Activated effector memory CD4-positive, alpha-beta T cell treated with anti-CD3 and anti-CD28 coated beads, Interleukin-2, amount 50 U/mL, for 16 hours (primary cell): Measurements from ENCODE around the gene PRKD3.

ENCODE experiments used
- DNase-seq: peaks from one replicate; pipeline ENCODE4 v3.0.0-alpha.2; 2020

The PRKD3 gene

GRCh38 chr2:37324786-37325624 is at the start of gene PRKD3:
PRKD3 (minus strand) TSS chr2:37324833; CDS start chr2:37316524, 8,309 bp downstream.
- DNase-seq = peak; percentile 89

GRCh38 chr2:37372000-37372399 is 47.4 kb upstream of the PRKD3 start:
- no peak for DNase-seq

- no peak for DNase-seq
These were observed 46.0 kb upstream of the PRKD3 start for GRCh38 chr2:37370666-37371065.

GRCh38 chr2:37367984-37368383 is 43.4 kb upstream of the PRKD3 start:
- DNase-seq = peak; percentile 54

- DNase-seq = no peak
These were observed 42.7 kb upstream of the PRKD3 start for GRCh38 chr2:37367310-37367709.

GRCh38 chr2:37366773-37367172 is 42.1 kb upstream of the PRKD3 start:
- DNase-seq = peak; percentile 60

GRCh38 chr2:37365669-37366068 is 41.0 kb upstream of the PRKD3 start:
- DNase-seq = no peak

GRCh38 chr2:37364351-37364750 is 39.7 kb upstream of the PRKD3 start:
- DNase-seq = no peak

- no peak for DNase-seq
These were observed 37.5 kb upstream of the PRKD3 start for GRCh38 chr2:37361994-37362698.

- no peak for DNase-seq
These were observed 36.7 kb upstream of the PRKD3 start for GRCh38 chr2:37361216-37361815.

- DNase-seq = no peak
These were observed 33.8 kb upstream of the PRKD3 start for GRCh38 chr2:37358466-37358865.

GRCh38 chr2:37357530-37357929 is 32.9 kb upstream of the PRKD3 start:
- no peak for DNase-seq

- no peak for DNase-seq
These were observed 32.4 kb upstream of the PRKD3 start for GRCh38 chr2:37357069-37357468.

GRCh38 chr2:37356299-37356698 is 31.7 kb upstream of the PRKD3 start:
- no peak for DNase-seq

- DNase-seq = no peak
These were observed 31.1 kb upstream of the PRKD3 start for GRCh38 chr2:37355735-37356134.

GRCh38 chr2:37354531-37354930 is 29.9 kb upstream of the PRKD3 start:
- no peak for DNase-seq

GRCh38 chr2:37350034-37350433 is 25.4 kb upstream of the PRKD3 start:
- DNase-seq = no peak

- DNase-seq = no peak
These were observed 24.7 kb upstream of the PRKD3 start for GRCh38 chr2:37349231-37349860.

- DNase-seq = no peak
These were observed 23.5 kb upstream of the PRKD3 start for GRCh38 chr2:37348155-37348554.

- peak; percentile 86 for DNase-seq
These were observed 20.1 kb upstream of the PRKD3 start, which contains the start of gene QPCT for GRCh38 chr2:37344453-37345361. QPCT (plus strand) TSS chr2:37344630; CDS start chr2:37344732, 102 bp downstream.

GRCh38 chr2:37343537-37344434 is 19.2 kb upstream of the PRKD3 start:
- no peak for DNase-seq
